D341Med (cell line): Measurements from ENCODE around the gene CACNA1S.

Experiments used
- DNase-seq: peaks from one replicate; pipeline ENCODE4 v3.0.0; 2012; ENCODE audit warnings: low spot score

CACNA1S gene

DNA sequence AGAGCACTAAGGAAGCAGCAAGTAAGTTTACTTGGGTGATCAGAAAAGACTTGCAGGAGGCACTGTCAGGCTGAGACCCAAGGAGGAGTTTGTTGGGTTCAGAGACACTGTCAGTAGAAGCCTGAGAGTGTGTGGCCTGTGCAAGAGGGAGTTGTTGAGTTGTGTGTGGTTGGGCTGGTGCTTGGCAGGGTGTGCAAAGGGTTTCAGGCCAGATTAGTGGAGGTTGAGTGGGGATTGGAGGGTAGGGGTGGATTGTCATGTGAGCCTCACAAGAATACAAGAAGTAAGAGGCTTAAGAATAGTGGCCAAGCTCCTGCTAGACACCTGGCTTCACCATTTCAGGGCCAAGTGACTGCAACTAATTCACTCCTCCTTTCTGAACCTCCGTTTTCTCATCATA, 79.8 kb downstream of the CACNA1S start:
- DNase-seq: peak; percentile 85

DNA sequence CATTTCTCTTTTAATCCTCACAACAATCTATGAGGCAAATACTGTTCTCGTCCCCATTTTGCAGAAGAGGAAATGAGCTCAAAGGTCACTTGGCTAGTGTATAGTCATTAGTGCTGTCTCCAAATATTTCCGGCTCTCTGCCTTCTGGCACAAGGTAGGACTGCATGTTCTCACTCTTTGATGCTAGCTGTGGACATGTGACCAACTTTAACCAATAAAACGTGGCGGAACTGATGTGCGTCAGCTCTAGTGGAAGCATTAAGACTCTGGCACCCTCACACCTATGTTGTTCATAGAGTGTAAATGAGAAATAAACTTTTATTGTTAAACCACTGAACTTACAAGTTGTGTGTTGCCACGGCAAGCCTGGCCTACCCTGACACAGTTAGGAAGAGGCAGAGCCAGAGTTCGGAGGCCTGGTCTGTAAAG, 83.8 kb downstream of the CACNA1S start:
- no peak for DNase-seq

DNA sequence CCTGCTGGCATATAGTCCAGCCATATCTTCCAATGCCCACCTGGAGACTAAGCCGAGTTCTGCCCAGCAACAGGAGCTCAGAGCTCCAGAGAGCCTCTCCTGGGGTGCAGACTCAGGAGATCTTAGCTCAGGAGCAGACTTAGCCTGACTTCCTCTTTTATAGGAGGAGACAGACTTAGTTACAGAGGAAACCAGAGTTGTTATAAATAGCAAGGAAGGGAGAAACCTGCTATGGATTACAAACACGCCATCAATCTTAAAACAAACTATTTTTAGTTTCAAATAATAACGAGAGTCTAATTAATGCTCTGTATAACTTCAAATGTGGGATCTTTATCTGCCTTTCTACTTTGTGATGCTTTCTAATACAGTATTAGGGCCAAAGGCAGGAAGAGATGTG, 85.4 kb downstream of the CACNA1S start:
- DNase-seq: no peak

DNA sequence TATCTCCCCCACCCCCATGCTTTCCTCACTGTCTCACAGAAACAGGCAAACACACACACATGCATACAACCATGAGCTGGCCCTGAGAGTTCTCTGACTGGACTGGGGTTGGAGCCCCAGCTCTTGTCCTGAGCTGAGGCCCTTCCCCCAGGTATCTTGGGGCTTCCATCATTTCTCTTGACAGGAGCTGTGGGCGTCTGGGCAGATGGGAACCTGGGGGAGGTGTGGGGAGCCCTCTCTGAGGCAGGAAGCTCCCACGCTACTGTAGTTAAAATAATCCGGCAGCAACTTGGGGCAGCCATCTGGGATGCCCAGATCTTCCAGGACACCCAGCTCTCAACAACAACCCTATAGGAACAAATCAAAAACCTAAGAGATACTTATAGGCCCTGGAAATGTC, 86.0 kb downstream of the CACNA1S start:
- DNase-seq: no peak

DNA sequence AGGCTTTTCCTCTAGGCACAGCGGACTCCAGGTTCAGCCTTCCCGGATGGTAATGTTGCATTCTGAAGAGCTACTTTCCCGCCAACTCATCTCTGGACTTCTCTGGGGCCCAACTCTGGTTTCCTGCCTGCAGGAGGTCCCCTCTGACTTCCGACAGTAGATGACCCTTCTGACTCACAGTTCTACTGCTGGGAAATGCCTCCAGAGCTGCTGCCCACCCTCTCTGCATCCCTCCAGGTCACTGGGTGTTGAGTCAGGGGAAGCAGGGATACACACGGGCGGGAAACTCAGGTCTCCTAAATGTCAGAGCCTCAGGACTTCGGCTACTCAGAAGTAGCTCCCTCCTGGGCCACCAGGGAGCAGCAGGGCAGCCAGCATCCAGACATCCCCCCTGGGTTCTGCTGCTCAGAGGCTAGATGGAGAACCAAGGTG, 86.6 kb downstream of the CACNA1S start:
- DNase-seq: peak; percentile 75

DNA sequence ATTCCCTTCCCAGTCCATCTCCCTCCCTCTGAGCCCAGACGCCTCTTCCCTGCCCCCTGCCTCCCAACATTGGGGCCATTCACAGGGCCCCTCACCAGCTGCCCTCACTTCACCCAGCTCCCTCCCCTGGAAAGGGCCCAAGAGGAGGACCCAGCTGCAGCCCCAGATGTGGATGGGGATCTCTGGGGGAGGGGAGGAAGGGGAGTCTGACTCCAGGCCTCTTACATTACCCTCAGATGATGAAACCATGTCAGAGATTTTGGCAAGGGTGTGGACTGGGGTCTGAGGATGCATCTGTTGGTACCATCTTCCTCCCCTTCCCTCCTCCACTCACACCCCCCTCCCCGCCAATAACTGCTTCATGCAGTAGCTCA, 87.6 kb downstream of the CACNA1S start:
- no peak for DNase-seq

DNA sequence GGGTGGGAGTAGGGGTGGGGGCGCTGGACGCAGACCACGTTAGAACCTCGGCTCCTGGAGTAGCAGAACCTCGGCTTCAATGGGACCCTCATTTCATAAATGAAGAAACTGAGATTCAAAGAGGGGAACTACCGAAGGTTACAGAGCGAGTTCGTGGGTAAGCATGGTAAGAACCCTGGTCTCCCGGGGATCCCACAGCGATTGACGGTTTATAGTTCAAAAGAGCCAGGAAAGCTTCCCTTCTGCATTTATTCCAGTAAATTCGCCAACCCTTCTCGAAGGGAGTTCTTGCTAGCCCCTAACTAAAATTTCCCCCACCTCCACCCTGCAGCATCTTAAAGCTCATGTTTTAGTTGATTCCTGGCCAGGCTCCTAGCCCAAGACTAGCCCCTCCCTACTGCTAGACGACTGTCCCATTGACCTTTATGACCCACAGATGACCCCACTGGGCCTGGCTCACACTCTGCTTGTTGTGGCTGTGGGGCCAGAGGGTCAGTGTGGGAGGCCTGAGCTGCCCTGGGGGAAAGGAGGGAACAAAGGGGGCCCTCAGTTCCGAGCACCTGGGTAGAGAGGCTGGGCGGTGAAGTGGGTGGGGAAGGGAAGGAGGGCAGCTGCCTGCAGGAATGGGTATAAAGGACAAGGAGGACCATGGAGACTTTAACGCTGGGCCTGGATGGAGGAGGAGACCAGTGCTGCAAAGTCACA, 88.2 kb downstream of the CACNA1S start:
- DNase-seq: no peak

DNA sequence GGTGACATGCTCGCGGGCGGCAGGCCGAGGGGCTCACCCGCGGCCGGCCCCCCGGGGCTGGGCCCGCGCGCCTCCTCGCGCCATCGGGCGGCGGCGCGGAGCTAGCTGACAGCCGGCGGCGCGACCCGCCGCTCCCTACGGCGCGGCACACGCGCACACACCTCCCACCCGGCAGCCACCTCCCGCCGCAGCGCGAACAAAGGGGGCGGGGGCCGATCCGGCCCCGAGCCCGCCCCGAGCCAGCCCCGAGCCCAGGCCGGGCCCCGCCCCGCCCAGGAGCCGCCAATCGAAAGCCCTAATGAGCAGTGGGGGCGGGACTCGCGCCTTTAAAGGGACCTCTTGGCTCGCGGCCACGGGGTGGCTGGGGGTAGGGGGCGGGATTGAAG, 88.7 kb downstream of the CACNA1S start, which contains the start of gene KIF21B:
Gene KIF21B, minus strand, starts transcription at position 198 of the 386 bp plus-strand sequence. CDS start 331 bp downstream, outside the sequence.
- peak; percentile 98 for DNase-seq

DNA sequence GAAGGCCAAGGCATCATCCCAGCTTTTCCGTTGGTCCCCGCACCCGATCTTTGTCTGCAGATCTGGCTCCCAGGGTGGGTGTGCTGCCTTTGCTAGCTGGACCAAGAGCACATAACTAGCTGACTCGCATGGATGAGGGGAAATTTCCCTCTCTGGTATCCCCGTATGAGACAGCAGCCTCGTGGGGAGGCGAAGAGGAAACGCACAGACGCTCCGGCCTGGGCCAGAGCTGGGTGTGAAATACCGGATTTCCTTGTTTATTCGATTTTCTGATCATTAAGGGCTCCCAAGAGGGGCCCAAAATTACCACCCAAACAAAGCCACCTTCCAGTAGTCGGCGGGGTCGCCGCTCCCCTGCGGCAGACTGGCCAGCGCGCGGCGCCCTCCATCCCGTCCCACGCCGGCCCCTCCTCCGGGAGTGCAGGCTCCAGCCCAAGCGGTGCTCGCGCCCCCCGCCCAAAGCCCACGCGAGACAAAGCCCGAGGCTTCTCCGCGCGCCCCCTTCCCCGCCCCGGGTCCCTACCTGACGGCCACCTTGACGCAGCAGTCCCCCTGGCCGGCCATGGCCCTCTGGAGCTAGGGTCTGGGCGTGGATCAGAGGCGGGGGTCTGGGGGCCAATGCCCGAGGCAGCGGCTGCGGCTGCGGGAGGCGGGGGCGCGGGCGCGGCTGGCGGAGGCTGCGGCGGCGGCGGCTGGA, 89.3 kb downstream of the CACNA1S start:
- peak; percentile 66 for DNase-seq

DNA sequence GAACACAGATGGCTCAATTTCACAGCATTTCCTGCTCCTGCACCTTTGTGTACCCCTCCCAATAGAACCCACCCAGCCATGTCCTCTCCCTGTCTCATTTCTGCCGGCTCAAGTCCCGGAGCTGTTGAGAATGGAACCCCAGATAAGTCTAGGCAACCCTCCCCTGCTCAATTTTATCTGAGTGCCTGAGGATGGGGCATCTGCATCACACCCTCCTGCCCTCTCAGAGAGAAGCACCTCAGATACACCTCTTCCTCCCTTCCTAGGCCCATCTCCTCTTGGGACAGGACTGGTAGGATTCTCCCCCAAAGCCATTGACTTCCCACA, 89.8 kb downstream of the CACNA1S start:
- DNase-seq: no peak

DNA sequence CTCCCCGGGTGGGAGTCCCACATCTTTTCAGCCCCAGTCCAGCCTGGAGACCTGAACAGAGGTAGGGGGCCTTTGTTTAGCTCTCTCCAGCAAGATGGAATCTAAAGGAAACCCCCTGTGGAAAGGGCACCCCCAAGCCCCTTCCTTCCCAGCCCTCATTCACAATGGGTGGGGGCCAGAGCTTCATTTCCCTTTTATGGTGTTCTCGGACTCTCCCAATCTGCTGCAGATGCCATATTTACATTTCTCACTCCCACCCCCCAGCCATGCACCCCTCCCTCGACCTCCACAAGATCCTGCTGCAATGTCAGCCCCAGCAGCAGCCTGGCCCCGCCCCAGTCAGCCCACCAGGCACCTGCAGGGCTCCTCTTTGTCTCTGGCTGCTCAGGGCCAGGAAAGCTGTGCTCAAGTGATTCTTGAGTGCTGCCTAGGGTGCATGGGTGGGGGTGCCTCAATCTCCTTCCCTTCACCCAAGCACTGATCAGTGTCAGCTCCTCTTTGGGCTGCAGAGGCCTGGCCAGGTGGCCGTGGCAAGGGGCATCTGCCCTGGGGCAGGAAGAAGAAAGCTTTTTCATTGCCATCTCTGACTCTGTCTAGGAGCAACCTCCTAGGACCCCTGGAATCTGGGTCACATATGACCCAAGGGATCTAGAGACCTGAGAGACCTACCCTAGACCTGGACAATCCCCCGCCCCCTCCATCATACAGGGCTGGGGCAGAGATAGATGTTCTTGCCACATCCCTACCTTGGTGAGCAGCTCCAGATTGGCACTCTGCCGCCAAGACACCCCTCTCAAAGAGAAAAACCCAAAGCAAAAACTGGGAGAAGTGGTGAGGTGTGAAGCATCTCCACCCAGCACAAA, 90.4 kb downstream of the CACNA1S start:
- no peak for DNase-seq

DNA sequence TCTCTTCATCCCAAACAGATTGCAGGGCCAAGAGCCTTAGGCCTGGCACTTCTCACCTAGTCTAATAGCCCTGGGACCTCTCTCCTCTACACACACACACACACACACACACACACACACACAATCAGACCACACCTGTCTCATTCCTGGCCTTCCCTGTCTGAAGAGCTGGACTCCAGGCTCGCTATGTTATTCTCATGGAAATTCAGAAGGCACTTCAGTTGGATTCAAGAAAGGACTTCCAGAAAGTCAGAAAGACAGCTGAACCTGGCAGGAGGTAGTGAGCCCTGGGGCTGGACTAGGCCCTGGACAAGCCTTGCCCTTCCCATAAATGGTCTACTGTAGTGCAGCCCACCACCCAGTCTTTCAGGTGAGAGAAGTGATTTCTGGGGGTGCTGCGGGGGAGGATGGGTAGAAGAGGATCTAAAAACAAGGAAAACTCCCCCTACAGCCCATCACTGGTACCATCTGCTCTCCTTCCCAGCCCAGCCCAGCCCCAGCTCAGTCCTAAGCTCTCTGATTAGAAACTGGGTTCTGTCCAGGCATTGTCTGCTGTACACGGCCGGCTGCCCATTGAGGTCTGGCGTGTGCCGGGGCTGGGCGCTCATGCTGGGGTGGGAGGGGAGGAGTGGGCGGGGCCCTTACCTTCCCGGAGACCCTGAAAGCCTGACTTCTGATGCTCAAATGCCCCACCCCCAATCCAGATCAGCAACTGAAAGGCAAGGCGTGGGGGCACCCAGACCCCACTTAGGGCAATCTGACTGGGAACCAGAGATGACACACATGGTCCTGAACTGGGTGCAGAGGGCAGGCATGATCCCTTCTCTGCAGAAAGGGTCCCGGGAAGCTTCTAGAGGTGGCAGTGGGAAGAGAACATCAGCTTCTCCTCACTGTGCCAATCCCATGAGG, 91.3 kb downstream of the CACNA1S start:
- DNase-seq: peak; percentile 74

DNA sequence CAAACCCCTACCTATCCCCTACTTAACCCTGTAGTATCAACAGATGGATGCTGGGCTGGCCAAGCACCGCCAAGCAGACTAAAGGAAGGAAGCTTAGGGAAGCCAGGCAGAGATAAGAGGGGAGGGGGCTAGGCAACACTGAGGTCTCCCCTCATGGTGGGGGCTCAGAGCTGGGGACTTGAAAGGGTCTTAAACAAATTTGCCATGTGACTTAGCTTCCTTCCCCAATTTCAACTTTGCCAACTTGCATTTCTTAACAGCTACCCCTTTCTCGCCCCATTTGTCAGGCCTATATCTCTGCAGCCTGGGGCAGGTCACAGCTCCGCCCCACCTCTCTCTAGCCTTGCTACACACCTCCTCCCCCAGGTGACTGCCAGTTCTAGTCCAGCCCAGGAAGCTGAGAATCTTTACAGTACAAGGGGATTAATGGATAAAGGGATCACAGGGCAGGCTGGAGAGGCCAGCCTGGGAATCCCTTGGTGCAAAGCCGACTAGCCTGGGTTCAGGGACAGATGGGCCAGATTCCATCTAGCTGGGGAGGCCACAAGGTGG, 92.1 kb downstream of the CACNA1S start:
- no peak for DNase-seq

DNA sequence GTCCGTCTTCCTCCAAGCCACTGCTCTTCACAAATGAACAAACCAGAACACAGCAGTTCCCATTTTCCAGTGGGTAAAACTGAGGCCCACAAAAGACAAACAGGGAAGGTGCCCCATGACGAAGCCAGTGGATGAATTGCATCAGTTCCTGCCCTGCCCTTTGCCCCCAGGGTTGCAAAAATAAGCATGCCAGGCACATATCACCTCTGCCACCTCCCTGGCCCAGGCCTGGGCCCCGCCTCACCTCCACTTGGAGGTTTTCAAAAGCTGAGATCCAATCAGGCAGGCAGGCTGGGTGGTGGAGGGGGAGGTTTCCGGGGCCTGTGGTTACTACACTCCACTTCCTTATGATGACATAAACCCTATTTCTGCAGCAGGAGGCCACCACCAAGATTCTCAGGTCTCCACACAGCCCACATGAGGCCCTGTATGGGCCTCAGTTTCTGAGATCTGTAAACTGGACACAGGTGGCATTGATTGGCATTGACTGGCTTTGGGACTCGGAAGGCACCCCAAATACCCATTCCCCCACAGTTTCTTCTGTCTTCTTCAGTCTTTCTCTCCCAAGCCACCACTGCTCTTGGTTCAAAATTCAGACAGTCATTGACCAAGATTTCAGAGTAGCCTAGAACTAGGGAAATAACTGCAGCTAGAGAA, 92.8 kb downstream of the CACNA1S start:
- DNase-seq: no peak

DNA sequence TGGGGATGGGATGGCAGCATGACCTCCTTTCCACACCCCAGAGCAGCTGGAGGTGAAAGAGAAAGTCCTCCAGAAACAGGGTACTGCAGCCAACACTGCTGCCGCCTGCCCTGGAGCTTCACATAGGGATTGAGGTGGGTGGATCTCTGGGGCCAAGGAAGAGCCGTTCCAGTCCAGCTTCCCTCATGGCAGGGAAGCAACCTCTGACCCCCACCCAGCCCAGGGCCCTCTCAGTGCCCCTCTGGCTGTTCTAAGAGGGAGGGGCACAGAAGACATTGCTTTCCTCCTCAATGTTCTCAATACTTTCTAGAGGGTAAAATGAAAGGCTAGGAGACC, 94.4 kb downstream of the CACNA1S start:
- DNase-seq: no peak

DNA sequence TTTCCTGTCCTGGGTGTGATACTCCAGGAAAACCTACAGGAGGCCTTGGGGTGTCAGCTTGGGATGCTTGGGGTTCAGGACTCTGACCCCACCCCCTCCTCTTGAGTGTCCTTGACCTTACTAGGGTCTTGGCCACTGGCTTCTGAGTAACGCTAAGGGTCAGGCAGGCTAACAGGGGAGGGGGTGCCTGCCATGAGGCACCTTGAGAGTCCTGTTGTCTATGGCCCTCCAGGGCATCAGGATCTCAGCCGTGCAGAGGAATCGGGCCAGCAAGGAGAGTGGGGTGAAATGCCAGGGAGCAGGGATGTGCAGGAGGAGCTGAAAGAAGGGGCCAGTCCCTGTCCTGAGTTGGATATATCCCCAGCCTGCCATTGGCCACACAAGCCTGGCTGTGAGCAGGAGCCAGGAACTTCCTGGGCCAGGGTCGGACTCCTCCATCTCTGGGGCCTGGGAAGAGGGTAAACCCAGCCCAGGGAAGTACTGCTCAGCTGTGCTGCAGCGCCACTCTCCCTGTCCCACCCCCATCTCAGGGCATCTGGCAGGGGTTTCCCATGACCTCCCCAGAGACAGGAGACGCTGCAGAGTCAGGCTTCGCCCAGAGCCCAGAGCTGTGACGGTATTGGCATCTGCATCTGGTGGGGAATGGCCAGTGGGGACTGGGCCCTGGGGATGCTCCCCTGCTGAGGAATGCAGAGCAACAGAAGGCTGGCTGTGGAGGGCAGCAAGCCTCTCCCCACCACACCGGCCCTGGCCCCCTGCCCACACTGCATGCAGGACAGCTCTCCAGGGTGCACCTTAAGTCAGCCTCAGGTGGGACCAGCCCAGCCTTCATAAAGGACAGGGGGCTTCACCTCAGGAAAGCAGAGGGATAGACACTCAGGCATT, 95.0 kb downstream of the CACNA1S start:
- peak; percentile 82 for DNase-seq

DNA sequence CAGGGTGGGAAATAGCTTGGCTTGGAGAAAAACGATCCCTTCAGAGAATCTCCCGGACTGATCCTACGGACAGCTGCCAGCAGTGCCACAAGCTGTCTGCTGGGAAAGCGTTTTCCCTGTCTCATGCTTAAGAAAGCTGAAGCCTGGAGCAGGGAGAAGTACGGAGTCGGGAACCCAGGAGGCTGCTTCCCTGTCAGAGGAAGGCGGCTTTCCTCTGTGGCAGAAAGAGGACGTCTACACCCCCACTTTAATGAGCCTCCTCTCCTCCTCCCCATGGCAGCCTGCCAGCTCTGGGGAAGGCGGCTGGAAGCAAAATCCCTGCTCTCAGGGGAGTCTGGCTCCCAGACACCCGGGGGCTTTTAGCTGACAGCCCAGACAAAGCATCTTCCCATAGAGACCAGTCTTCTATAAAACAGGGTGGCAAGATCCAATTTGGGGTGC, 96.0 kb downstream of the CACNA1S start:
- DNase-seq: peak; percentile 92

DNA sequence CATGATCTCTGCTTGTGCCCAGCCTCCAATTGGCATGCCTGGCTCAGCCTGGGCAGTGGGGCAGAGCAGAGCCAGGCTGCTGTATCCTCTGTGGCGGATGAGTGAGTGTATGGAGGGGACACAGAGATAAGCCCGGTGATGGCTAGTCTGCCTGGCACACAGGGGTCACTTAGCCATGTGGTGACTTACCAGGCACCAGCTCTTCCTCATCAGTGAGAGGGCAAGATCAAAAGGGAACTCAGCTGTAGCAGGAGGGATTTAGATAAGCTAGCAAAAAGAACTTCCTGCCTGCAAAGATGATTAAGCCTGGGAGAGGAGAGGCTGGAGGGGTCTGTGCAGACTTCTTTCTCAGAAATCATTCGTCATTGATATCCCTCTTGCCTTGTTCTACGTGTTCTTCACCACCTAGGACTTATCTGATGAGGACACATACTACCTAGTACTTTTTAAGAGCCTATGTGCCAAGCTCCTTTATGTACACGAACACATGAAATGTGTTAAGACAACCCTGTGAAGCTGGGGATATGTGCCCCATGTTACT, 96.6 kb downstream of the CACNA1S start:
- DNase-seq: no peak

DNA sequence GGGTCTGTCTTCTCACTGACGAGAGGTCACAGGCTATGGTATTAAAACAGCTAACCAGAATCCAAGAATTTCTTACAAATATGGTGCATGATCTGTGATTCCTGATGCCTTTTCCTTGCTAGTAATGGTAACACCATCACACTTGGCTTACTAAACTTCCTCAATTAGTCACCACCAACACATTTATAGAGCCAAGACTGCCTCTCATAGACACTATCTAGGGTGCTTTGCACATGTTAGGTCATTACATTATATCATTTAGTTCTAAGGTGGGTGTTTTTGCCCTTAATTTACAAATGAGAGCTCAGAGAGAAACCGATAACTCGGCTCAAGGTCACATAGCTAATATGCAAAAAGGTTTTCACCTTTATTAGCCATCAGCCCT, 97.4 kb downstream of the CACNA1S start:
- DNase-seq: no peak
